NCI-H1092 (cell line): ENCODE data around the gene LAMA5.

Source experiments
- DNase-seq: peaks from one replicate; lab custom pipeline; 2025; lab: John Stamatoyannopoulos, UW

Gene LAMA5

DNA sequence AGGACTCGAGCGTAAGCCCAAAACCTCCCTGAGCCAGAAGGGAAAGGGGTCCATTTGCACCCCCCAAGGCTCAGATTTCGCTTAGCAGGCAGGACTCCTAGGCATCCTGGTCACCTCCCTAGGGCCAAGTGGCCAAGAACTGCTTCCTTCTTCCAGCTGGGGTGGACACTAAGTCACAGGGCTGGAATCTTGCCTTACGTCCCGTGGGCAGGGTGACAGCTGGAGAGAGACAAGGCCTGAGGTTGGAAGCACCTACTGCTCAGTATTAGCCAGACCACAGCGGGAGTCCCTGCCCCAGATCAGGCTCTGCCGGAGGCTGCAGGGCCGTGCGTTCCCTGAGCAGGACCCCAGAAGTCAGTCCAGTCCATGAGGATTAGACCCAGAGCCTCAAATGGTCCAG lies 19.7 kb downstream of the LAMA5 start:
- DNase-seq: no peak

GRCh38 chr20:62347151-62347404 lies 20.0 kb downstream of the LAMA5 start:
- no peak for DNase-seq

GRCh38 chr20:62346398-62347150 lies 20.5 kb downstream of the LAMA5 start:
- DNase-seq: no peak

GRCh38 chr20:62345681-62346370 lies 21.3 kb downstream of the LAMA5 start:
- no peak for DNase-seq

DNA sequence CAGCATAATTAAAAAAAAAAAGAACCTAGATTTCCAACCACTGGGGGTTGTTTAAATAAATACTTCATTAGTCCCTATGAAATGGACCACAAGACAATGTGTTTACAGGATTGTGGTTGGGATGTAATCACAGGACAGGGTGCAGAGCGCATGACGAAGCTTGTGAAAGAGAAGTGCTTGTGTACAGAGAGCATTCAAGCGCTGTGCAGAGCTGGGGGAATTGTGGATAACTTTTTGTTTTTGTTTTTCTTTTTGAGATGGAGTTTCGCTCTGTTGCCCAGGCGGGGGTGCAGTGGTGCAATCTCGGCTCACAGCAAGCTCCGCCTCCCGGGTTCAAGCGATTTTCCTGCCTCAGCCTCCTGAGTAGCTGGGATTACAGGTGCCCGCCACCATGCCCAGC lies 22.3 kb downstream of the LAMA5 start:
- no peak for DNase-seq

- DNase-seq: no peak
Observed at GRCh38 chr20:62344092-62344491, 23.0 kb downstream of the LAMA5 start.

DNA sequence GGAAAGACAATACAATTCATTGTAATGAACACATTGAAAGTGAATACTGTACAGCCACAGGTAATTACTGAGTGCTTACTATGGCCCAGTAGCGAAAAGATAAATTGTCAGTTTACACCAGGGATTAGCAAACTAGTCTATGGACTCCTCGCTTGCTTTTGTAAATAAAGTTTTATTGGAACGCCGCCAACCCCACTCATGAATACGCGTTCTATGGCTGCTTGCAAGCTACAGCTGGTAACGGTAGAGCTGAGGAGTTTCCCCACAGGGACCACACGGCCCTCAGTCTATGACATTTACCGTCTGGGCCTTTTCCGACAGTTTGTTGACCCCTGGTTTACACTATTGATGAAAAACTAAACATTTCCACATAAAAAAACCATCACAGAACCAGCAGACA lies 24.2 kb downstream of the LAMA5 start:
- no peak for DNase-seq

DNA sequence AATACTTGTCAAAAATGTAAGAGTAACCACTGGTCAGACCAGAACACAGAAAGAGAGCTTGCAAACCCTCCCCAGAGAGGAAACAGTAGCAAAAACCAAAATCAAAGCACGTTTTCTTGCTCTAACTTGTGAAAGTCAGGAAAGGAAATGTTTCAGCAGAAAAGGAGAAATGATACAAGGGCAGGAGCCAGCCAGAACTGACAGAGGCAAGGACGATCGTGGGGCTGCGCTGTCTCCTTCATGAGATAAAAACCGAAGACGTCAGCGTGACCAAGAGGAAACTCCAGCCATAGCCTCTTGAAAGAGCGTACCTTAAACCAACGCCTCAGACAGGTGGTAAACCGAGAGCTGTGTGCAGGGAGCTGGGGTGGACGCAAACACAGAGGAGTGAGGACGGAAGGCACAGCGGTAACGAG lies 27.5 kb downstream of the LAMA5 start:
- no peak for DNase-seq

GRCh38 chr20:62338294-62338620 lies 28.9 kb downstream of the LAMA5 start:
- no peak for DNase-seq

DNA sequence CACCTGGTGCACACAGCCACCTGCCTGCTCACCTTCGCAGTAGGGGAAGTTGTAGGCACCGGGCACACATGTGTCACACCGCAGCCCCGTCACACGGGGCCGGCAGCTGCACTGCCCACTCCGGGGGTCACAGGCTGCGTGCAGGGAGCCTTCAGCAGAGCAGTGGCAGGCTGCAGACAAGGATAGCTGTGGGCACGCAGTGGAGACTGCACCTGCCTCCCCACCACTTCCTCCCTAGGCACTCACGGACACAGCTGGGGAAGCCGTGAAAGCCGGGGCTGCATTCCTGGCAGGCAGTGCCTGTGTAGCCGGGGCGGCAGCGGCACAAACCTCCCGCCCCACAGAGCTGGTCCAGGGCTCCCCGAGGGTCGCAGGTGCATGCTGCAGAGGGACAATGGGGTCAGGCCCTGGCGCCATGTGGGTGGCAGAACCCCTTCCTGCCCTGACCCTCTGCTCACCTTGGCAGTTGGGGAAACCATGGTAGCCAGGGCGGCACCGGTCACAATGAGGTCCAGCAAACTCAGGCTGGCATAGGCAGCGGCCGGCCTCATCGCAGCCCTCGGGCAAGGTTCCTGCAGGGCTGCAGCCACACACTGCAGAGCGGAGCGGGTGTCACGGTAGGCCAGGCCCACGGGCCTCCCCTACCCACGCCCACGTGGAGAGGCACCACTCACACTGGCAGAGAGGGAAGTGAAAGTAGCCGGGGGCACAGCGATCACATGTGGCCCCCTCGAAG lies 29.4 kb downstream of the LAMA5 start:
- DNase-seq: no peak

DNA sequence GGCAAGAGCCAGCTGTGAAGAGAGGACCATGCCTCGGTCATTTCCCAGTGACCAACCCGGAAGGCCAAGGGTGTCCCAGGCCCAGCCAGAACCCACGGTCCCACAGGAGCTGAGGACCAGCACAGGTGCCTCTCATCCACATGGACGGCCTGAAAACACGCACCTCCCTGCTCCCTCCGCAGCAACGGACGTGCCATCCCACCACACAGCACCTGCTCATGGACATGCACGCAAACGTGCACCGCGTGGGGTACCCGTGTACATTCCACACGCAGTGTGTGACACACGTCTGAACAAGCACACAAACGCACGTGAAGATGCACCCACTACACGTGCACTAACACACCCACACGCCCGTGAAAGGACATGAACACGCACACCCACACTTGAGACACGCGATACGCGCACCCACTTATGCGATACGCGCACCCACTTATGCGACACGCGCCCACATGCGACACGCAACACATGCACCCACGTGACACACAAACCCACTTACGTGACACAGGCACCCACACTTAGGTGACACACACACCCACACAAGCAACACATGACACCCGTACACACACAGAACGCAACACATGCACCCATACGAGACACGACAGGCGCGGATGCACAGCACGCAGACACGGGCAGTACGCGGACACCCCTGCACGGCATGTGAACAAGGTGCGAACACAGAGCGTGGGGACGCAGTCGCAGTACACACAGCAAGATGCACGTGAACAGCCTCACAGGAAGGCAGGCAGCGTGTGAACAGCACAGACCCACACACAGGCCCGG lies 30.1 kb downstream of the LAMA5 start:
- DNase-seq: no peak

GRCh38 chr20:62336329-62336728 lies 30.8 kb downstream of the LAMA5 start:
- DNase-seq: no peak

DNA sequence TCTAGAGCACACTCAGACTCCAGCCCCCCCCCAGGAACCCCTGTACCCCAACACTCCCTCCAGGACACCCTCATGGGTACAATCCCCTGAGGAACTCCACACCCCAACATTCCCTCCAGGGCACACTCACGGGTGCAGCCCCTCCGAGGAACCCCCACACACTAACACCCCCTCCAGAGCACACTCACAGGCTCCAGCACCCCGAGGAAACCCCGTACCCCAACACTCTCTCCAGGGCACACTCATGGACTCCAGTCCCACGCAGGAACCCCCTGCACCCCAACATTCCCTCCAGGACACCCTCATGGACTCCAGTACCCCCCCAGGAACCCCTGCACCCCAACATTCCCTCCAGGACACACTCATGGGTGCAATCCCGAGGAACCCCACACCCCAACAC lies 31.6 kb downstream of the LAMA5 start:
- no peak for DNase-seq

- DNase-seq: no peak
Observed at GRCh38 chr20:62334881-62335280, 32.2 kb downstream of the LAMA5 start.

DNA sequence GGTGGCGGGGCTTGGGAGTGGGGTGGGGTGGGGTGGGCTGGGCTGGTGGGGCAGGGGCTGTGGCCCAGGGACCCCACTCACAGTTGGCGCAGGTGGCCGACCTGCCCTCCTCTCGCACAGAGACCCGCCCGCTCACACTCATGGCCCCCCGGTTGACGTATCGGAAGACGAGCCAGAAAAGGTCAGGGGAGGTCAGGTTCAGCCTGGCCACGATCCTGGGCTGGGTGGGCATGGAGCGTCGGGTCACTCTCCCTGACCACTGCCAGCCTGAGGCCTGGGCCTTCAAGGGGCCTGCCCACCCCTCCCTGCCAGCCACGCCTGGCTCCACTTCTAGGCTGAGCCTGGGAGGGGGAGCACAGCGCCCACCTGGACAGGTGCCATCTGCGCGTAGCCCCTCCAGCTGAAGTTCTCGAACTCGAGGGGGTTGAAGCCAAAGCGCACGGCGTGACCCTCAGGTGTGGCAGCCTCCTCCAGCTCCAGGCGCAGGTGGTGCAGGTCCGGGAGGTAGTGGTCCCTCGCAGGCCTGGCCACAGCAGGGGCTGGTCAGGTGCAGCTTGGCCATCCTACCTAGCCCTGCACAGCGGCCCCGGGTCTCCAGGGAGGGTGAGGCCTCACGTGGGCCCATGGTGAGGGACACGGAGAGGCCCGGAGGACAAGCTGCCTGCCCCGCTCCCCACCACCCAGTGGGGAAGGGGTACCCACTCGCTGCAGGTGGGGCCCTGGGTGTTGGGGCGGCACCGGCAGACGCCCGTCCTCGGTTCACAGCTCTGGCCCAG lies 33.1 kb downstream of the LAMA5 start:
- DNase-seq: no peak

DNA sequence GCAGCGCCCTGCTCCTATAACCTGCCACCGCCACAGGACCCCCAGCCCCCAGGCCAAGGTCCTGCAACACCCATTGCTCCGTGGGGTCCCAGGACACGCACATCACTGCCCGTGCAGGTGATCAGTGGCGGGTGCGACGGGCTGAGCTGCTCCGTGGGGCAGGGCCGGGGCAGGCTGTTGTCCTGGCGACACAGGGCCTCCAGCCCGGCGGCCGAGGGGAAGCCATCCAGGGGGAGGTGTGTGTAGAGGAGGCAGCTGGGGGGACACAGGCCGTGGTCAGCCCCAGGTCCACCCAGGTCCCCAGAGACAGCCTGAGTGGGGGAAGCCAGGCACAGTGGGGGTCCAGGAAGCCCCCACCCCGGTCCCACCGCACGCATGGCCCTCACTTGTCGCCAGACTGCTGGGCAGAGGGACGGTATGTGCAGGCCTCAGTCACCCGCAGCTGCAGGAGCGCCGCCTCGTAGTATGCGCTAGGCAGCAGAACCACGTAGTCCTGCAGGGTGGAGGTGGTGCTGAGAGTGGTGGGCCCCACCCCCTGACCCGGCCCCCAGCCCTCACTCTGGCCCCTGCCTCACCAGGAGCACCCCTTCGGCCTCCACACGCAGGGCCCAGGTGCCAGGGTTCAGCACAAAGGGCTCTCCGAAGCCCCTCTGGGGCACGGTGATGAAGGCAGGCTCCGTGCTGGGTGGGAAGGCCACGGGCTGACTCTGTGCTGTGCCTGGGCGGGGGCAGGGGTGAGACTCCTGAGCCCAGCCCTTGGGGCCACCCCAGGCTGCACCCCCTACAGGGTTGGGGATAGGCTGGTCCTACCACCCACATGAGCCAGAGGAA lies 33.9 kb downstream of the LAMA5 start:
- no peak for DNase-seq

GRCh38 chr20:62332421-62332820 lies 34.7 kb downstream of the LAMA5 start:
- no peak for DNase-seq

DNA sequence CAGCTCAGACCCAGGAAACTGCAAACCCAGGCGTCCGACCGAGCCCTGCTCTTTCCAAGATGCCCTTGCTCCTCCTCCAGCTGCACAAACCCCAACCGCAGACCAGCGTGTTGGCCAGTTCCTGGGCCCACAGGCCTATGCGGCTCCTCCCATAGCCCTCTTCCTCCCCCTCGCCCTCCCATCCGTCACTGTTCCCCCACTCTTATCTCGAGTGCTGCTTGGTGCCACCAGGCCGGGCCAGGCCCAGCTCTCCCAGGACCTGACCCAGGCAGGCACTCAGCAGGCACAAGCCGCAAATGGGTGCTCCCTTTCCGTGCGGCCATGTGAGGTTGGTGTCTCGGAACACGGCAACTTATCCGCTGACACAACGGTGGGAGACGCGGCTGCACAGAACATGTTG lies 35.8 kb downstream of the LAMA5 start:
- DNase-seq: no peak

GRCh38 chr20:62330576-62331317 lies 36.4 kb downstream of the LAMA5 start:
- no peak for DNase-seq
